Heart left ventricle (tissue), 16 donors: Measurements from ENCODE around the gene SOS1. TPM values are rescaled to one million over a fixed set of nuclear protein-coding genes. Genes with fewer than 3 reads are reported as not detected.

Experiments
- ATAC-seq, 4 donors: fragments of 200-7000 bp; cut with Tn5 transposase; one replicate each; pipeline ENCODE4 v1.9.1; 2020 to 2022; ENCODE audit warnings: moderate library complexity in 4 of 4, mild to moderate bottlenecking in 3 of 4, moderate number of reproducible peaks in 1 of 4
- DNase-seq, 5 donors: peaks; one replicate each; pipeline ENCODE4 v3.0.0-alpha.2; 2020
- H3K27ac ChIP-seq, 12 donors: fragments of 200-600 bp; sonication (generic) in 4 of 12; one replicate each; pipeline versions ENCODE4 v1.5.0 to v1.8.0; 2016 to 2022; ENCODE audit warnings: mild to moderate bottlenecking in 2 of 12
- H3K27me3 ChIP-seq, 9 donors: fragments of 200-600 bp; sonication (generic) in 2 of 9; one replicate each; pipeline versions ENCODE4 v1.5.1 to v1.8.0; 2016 to 2022; ENCODE audit warnings: mild to moderate bottlenecking in 3 of 9
- H3K36me3 ChIP-seq, 9 donors: fragments of 200-600 bp; sonication (generic) in 2 of 9; one replicate each; pipeline versions ENCODE4 v1.5.0 to v1.8.0; 2018 to 2022; ENCODE audit warnings: mild to moderate bottlenecking in 2 of 9
- H3K4me1 ChIP-seq, 12 donors: fragments of 200-600 bp; sonication (generic) in 4 of 12; one replicate each; pipeline versions ENCODE4 v1.5.0 to v1.8.0; 2016 to 2022; ENCODE audit warnings: mild to moderate bottlenecking in 3 of 12
- H3K4me3 ChIP-seq, 12 donors: fragments of 200-600 bp; sonication (generic) in 4 of 12; one replicate each; pipeline versions ENCODE4 v1.5.0 to v1.8.0; 2017 to 2022; ENCODE audit warnings: mild to moderate bottlenecking in 9 of 12, moderate library complexity in 4 of 12
- H3K9me3 ChIP-seq, 12 donors: fragments of 200-600 bp; sonication (generic) in 4 of 12; one replicate each; pipeline versions ENCODE4 v1.5.0 to v1.8.0; 2016 to 2022; ENCODE audit warnings: mild to moderate bottlenecking in 1 of 12
- CTCF ChIP-seq, 12 donors: fragments of 200-600 bp; sonication (generic) in 4 of 12; IDR thresholded peaks; one replicate each; pipeline versions ENCODE4 v1.5.0 to v1.8.0; 2018 to 2022; ENCODE audit warnings: antibody characterized with exemption in 12 of 12, mild to moderate bottlenecking in 5 of 12
- POLR2A ChIP-seq, 2 donors: fragments of 450-650 bp; IDR thresholded peaks; one replicate each; pipeline ENCODE4 v1.6.1; 2017; ENCODE audit warnings: antibody characterized with exemption in 2 of 2, mild to moderate bottlenecking in 2 of 2, moderate library complexity in 2 of 2
- whole genome bisulfite sequencing, 4 donors: extraction: QIAGEN DNeasy Blood & Tissue Kit in 2 of 4; methylation state at CpG; one replicate each; pipeline versions ENCODE4 v1.1.5 to v1.1.7; 2013 to 2018; 5-methylcytosine and 5-hydroxymethylcytosine counted together
- intact Hi-C, 10 donors: fragments of 100-400 bp; cut with DNase I; formaldehyde crosslinking; loops; one replicate each; pipeline versions ENCODE4 v1.11.1 to v1.14.2; 2022
- polyA plus RNA-seq, 2 donors: library from polyadenylated mRNA; stranded (reverse); fragments of 200-250 nt; gene quantifications; one replicate each; pipeline ENCODE4 v1.2.3, GENCODE V29; 2013
- total RNA-seq, 9 donors: library from RNA; depleted of rRNA in 2 of 9; stranded (reverse); fragments of >200 nt in 2 of 9; fragmentation: NEBNext Ultra II Directional in 3 of 9; extraction: Animal tissue kit (Norgen Biotek cat#: 25700) in 3 of 9; gene quantifications; one replicate each; pipeline versions ENCODE4 v1.1.0 to v1.2.4, GENCODE V29; 2016 to 2023
- donor health status: ischemic (EF 13 %, LVEDD 7.1; RV severe dilation, severe dysfunction).
- donor health status: healthy with polysubstance abuse.
- donor health status: DM: no; HTN: yes; CAD: no.
- donor health status: DM: no; HTN: no; CAD: no.
- donor health status: ischemic (EF 25% LVEDD 6.9; RV normal size, moderate dysfunction).
- donor health status: ischemic (EF 25% LVEDD 5.7; RV mildly dilated, moderate dysfunction).
- donor health status: healthy.
- donor health status: DM: yes; HTN: yes; CAD: no.
- donor health status: ischemic (EF 35%, LVEDD 5.7; RV mildly dilated, moderate dysfunction).
- donor health status: nonischemic (EF 11% LVEDD 7.7; RV severe dilation, severe dysfunction).
- donor health status: DM: yes; HTN: yes; CAD: no.
- donor health status: PGD.
- donor health status: ischemic (EF 29% LVEDD 5.4; RV normal size, mild dysfunction).
- donor health status: nonischemic (EF 23%, LVEDD 6.1; RV moderate dilation, normal function).

Gene SOS1
- total and polyA plus RNA-seq, 11 donors: 4.7 to 54.5 (median 24.8) TPM

DNA sequence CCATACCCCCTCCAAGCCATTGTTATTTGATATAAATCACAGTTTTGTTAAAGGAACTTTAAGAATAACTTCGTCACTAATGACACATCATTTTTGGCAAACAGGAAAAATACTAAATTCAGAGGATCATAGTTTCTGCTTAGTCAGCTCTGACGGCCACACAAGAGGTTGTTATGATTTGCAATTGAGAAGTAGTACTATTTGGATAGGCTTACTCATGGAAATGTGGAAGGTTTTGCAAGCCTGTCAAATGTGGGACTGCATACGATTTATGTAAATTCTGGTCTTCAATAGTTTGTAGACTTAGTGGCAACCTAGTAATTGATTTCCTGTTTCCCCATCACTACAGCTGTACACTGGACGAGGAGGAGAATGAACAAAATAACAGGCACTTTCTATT lies 123.1 kb downstream of the SOS1 start:
- no peak for DNase-seq
- H3K27ac ChIP-seq: no peak overlapping the region
- 66 to 74% (median 70%) methylated on average over 4 of the region's 4 CpGs for WGBS, 4 donors
- intact Hi-C loops: no loop called here
- peaks cover 0 to 14% (median 1%) of the 10 kb centered on the region in 12 donors for H3K4me1 ChIP-seq
- TF ChIP-seq POLR2A (IDR thresholded peaks at IDR 0.05) (no peak), CTCF (IDR thresholded peaks at IDR 0.05) (no peak)
- no peaks in the 10 kb centered on the region for H3K9me3 ChIP-seq
- ATAC-seq: no peak
- no peak overlapping the region for H3K4me3 ChIP-seq
- H3K36me3 ChIP-seq: peaks cover 0 to 99% (median 92%) of the 10 kb centered on the region in 9 donors
- no peaks in the 10 kb centered on the region for H3K27me3 ChIP-seq

DNA sequence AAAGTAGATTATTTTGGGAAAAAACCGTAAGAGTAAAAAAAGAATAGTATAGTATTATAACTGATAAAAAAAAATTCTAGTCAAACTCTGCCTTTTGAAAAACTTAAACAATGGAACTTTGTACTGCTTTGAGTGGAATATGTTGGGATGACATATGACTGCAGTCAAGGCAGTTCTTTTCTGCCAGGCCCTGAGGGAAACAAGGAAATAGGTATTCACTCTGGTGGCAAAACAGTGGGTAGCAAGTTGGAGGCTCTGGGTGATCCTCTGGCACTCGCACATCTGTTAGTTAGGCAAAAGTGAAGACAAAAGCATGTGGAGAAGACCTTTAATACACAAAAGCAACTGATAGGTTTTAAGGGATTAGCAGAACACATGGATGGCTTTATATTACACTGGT lies 129.0 kb downstream of the SOS1 start:
- ATAC-seq: no peak
- Histone ChIP-seq H3K36me3 (peaks cover 0 to 100% (median 94%) of the 10 kb centered on the region in 9 donors), H3K9me3 (no peaks in the 10 kb centered on the region), H3K27ac (no peak overlapping the region), H3K4me3 (no peak overlapping the region), H3K27me3 (no peaks in the 10 kb centered on the region), H3K4me1 (peaks cover 0 to 2% (median 0%) of the 10 kb centered on the region in 12 donors)
- intact Hi-C loops: no loop called here
- 88 to 93% (median 90%) methylated on average over 2 of the region's 2 CpGs for WGBS, 4 donors
- TF ChIP-seq POLR2A (IDR thresholded peaks at IDR 0.05) (no peak), CTCF (IDR thresholded peaks at IDR 0.05) (no peak)
- no peak for DNase-seq

- Histone ChIP-seq H3K4me3 (no peak overlapping the region), H3K27ac (no peak overlapping the region), H3K9me3 (no peaks in the 10 kb centered on the region), H3K4me1 (no peaks in the 10 kb centered on the region), H3K36me3 (peaks cover 0 to 100% (median 94%) of the 10 kb centered on the region in 9 donors), H3K27me3 (no peaks in the 10 kb centered on the region)
- 97 to 100% (median 98%) methylated on average over 1 of the region's 1 CpG for WGBS, 4 donors
- intact Hi-C loops: no loop called here
- ATAC-seq (no peak), DNase-seq (no peak)
- TF ChIP-seq CTCF (IDR thresholded peaks at IDR 0.05) (no peak), POLR2A (IDR thresholded peaks at IDR 0.05) (no peak)
Measured at GRCh38 chr2:38988716-38989115, 132.1 kb downstream of the SOS1 start.

DNA sequence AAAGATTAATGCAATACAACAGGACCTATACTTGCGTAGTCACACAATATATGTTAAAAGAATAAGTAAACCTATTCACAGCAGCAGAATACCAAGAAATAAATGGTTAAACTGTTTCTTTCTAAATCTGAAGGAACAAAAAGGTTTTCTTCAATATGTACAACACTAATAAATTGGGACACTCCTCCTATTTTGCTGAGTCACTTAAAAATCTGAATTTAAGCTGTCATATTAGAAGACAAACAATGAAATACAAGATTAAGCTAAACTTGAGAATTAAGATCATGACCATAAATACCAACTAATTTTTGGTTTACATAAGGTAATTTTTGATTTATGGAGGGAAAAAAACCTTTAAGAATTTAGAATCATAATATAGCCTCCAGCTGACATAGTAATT lies 138.4 kb downstream of the SOS1 start:
- intact Hi-C loops: no loop called here
- Histone ChIP-seq H3K4me3 (no peak overlapping the region), H3K9me3 (no peaks in the 10 kb centered on the region), H3K36me3 (peaks cover 0 to 55% (median 46%) of the 10 kb centered on the region in 9 donors), H3K27me3 (no peaks in the 10 kb centered on the region), H3K27ac (no peak overlapping the region), H3K4me1 (peaks cover 0 to 11% (median 0%) of the 10 kb centered on the region in 12 donors)
- ATAC-seq: no peak
- no peak for DNase-seq
- TF ChIP-seq CTCF (IDR thresholded peaks at IDR 0.05) (no peak), POLR2A (IDR thresholded peaks at IDR 0.05) (no peak)
- WGBS, 4 donors: 97 to 100% (median 98%) methylated on average over 1 of the region's 1 CpG
